ENCODE data around the gene NTM.

The NTM gene

GRCh38 chr11:131770801-131771200 lies 400.4 kb downstream of the NTM start:
- Histone ChIP-seq H3K9ac (ENCODE audit: low read length) (no peak overlapping the region), H3K9me3 (ENCODE audit: low read length) (no peaks in the 10 kb centered on the region), H3K4me1 (ENCODE audit: insufficient read depth, low read length) (no peaks in the 10 kb centered on the region), H3K27ac (ENCODE audit: low read depth, low read length) (no peak overlapping the region), H3K27me3 (ENCODE audit: control insufficient read depth in 1 of 2, insufficient read depth in 2 of 2, low read length in 2 of 2) (no peaks in the 10 kb centered on the region), H3K36me3 (ENCODE audit: insufficient read depth, low read length) (no peaks in the 10 kb centered on the region), H3K4me3 (ENCODE audit: low read depth in 1 of 2, low read length in 2 of 2) (no peak overlapping the region)

GRCh38 chr11:131771471-131771870 lies 401.1 kb downstream of the NTM start:
- Histone ChIP-seq H3K36me3 (ENCODE audit: insufficient read depth, low read length) (no peaks in the 10 kb centered on the region), H3K27ac (ENCODE audit: low read depth, low read length) (no peak overlapping the region), H3K27me3 (ENCODE audit: control insufficient read depth in 1 of 2, insufficient read depth in 2 of 2, low read length in 2 of 2) (no peaks in the 10 kb centered on the region), H3K9ac (ENCODE audit: low read length) (no peak overlapping the region), H3K9me3 (ENCODE audit: low read length) (no peaks in the 10 kb centered on the region), H3K4me3 (ENCODE audit: low read depth in 1 of 2, low read length in 2 of 2) (no peak overlapping the region), H3K4me1 (ENCODE audit: insufficient read depth, low read length) (no peaks in the 10 kb centered on the region)

GRCh38 chr11:131773626-131774025 lies 403.2 kb downstream of the NTM start:
- Histone ChIP-seq H3K27me3 (ENCODE audit: control insufficient read depth in 1 of 2, insufficient read depth in 2 of 2, low read length in 2 of 2) (no peaks in the 10 kb centered on the region), H3K9ac (ENCODE audit: low read length) (no peak overlapping the region), H3K4me1 (ENCODE audit: insufficient read depth, low read length) (no peaks in the 10 kb centered on the region), H3K4me3 (ENCODE audit: low read depth in 1 of 2, low read length in 2 of 2) (no peak overlapping the region), H3K9me3 (ENCODE audit: low read length) (no peaks in the 10 kb centered on the region), H3K36me3 (ENCODE audit: insufficient read depth, low read length) (no peaks in the 10 kb centered on the region), H3K27ac (ENCODE audit: low read depth, low read length) (no peak overlapping the region)

GRCh38 chr11:131776211-131776610 lies 405.8 kb downstream of the NTM start:
- Histone ChIP-seq H3K27ac (ENCODE audit: low read depth, low read length) (no peak overlapping the region), H3K36me3 (ENCODE audit: insufficient read depth, low read length) (no peaks in the 10 kb centered on the region), H3K9me3 (ENCODE audit: low read length) (no peaks in the 10 kb centered on the region), H3K9ac (ENCODE audit: low read length) (no peak overlapping the region), H3K4me1 (ENCODE audit: insufficient read depth, low read length) (no peaks in the 10 kb centered on the region), H3K4me3 (ENCODE audit: low read depth in 1 of 2, low read length in 2 of 2) (no peak overlapping the region), H3K27me3 (ENCODE audit: control insufficient read depth in 1 of 2, insufficient read depth in 2 of 2, low read length in 2 of 2) (no peaks in the 10 kb centered on the region)

GRCh38 chr11:131785801-131786200 lies 415.4 kb downstream of the NTM start:
- Histone ChIP-seq H3K9me3 (ENCODE audit: low read length) (no peaks in the 10 kb centered on the region), H3K27me3 (ENCODE audit: control insufficient read depth in 1 of 2, insufficient read depth in 2 of 2, low read length in 2 of 2) (no peaks in the 10 kb centered on the region), H3K36me3 (ENCODE audit: insufficient read depth, low read length) (no peaks in the 10 kb centered on the region), H3K9ac (ENCODE audit: low read length) (no peak overlapping the region), H3K4me1 (ENCODE audit: insufficient read depth, low read length) (no peaks in the 10 kb centered on the region), H3K27ac (ENCODE audit: low read depth, low read length) (no peak overlapping the region), H3K4me3 (ENCODE audit: low read depth in 1 of 2, low read length in 2 of 2) (no peak overlapping the region)

GRCh38 chr11:131787119-131787518 lies 416.7 kb downstream of the NTM start:
- Histone ChIP-seq H3K4me1 (ENCODE audit: insufficient read depth, low read length) (no peaks in the 10 kb centered on the region), H3K4me3 (ENCODE audit: low read depth in 1 of 2, low read length in 2 of 2) (no peak overlapping the region), H3K27me3 (ENCODE audit: control insufficient read depth in 1 of 2, insufficient read depth in 2 of 2, low read length in 2 of 2) (no peaks in the 10 kb centered on the region), H3K27ac (ENCODE audit: low read depth, low read length) (no peak overlapping the region), H3K9ac (ENCODE audit: low read length) (no peak overlapping the region), H3K36me3 (ENCODE audit: insufficient read depth, low read length) (no peaks in the 10 kb centered on the region), H3K9me3 (ENCODE audit: low read length) (no peaks in the 10 kb centered on the region)

- H3K4me3 ChIP-seq (ENCODE audit: low read depth in 1 of 2, low read length in 2 of 2), result no peak overlapping the region
- H3K4me1 ChIP-seq (ENCODE audit: insufficient read depth, low read length), result no peaks in the 10 kb centered on the region
- no peaks in the 10 kb centered on the region for H3K36me3 ChIP-seq (ENCODE audit: insufficient read depth, low read length)
- no peak overlapping the region for H3K9ac ChIP-seq (ENCODE audit: low read length)
- H3K27ac ChIP-seq (ENCODE audit: low read depth, low read length), result no peak overlapping the region
- no peaks in the 10 kb centered on the region for H3K27me3 ChIP-seq (ENCODE audit: control insufficient read depth in 1 of 2, insufficient read depth in 2 of 2, low read length in 2 of 2)
- H3K9me3 ChIP-seq (ENCODE audit: low read length), result no peaks in the 10 kb centered on the region
These were observed 420.2 kb downstream of the NTM start for GRCh38 chr11:131790586-131790985.

- Histone ChIP-seq H3K36me3 (ENCODE audit: insufficient read depth, low read length) (no peaks in the 10 kb centered on the region), H3K27ac (ENCODE audit: low read depth, low read length) (no peak overlapping the region), H3K4me1 (ENCODE audit: insufficient read depth, low read length) (no peaks in the 10 kb centered on the region), H3K9ac (ENCODE audit: low read length) (no peak overlapping the region), H3K4me3 (ENCODE audit: low read depth in 1 of 2, low read length in 2 of 2) (no peak overlapping the region), H3K9me3 (ENCODE audit: low read length) (no peaks in the 10 kb centered on the region), H3K27me3 (ENCODE audit: control insufficient read depth in 1 of 2, insufficient read depth in 2 of 2, low read length in 2 of 2) (no peaks in the 10 kb centered on the region)
These were observed 421.8 kb downstream of the NTM start for GRCh38 chr11:131792243-131792642.

GRCh38 chr11:131796089-131796488 lies 425.7 kb downstream of the NTM start:
- Histone ChIP-seq H3K4me1 (ENCODE audit: insufficient read depth, low read length) (no peaks in the 10 kb centered on the region), H3K27me3 (ENCODE audit: control insufficient read depth in 1 of 2, insufficient read depth in 2 of 2, low read length in 2 of 2) (no peaks in the 10 kb centered on the region), H3K4me3 (ENCODE audit: low read depth in 1 of 2, low read length in 2 of 2) (no peak overlapping the region), H3K9me3 (ENCODE audit: low read length) (no peaks in the 10 kb centered on the region), H3K9ac (ENCODE audit: low read length) (no peak overlapping the region), H3K27ac (ENCODE audit: low read depth, low read length) (no peak overlapping the region), H3K36me3 (ENCODE audit: insufficient read depth, low read length) (no peaks in the 10 kb centered on the region)

- Histone ChIP-seq H3K27me3 (ENCODE audit: control insufficient read depth in 1 of 2, insufficient read depth in 2 of 2, low read length in 2 of 2) (no peaks in the 10 kb centered on the region), H3K9ac (ENCODE audit: low read length) (no peak overlapping the region), H3K4me1 (ENCODE audit: insufficient read depth, low read length) (no peaks in the 10 kb centered on the region), H3K36me3 (ENCODE audit: insufficient read depth, low read length) (no peaks in the 10 kb centered on the region), H3K27ac (ENCODE audit: low read depth, low read length) (no peak overlapping the region), H3K9me3 (ENCODE audit: low read length) (no peaks in the 10 kb centered on the region), H3K4me3 (ENCODE audit: low read depth in 1 of 2, low read length in 2 of 2) (no peak overlapping the region)
These were observed 426.1 kb downstream of the NTM start for GRCh38 chr11:131796541-131796940.

GRCh38 chr11:131800452-131800851 lies 430.0 kb downstream of the NTM start:
- no peak overlapping the region for H3K9ac ChIP-seq (ENCODE audit: low read length)
- H3K27ac ChIP-seq (ENCODE audit: low read depth, low read length), result no peak overlapping the region
- no peaks in the 10 kb centered on the region for H3K4me1 ChIP-seq (ENCODE audit: insufficient read depth, low read length)
- H3K9me3 ChIP-seq (ENCODE audit: low read length), result no peaks in the 10 kb centered on the region
- no peak overlapping the region for H3K4me3 ChIP-seq (ENCODE audit: low read depth in 1 of 2, low read length in 2 of 2)
- H3K27me3 ChIP-seq (ENCODE audit: control insufficient read depth in 1 of 2, insufficient read depth in 2 of 2, low read length in 2 of 2), result no peaks in the 10 kb centered on the region
- H3K36me3 ChIP-seq (ENCODE audit: insufficient read depth, low read length), result no peaks in the 10 kb centered on the region

- H3K4me1 ChIP-seq (ENCODE audit: insufficient read depth, low read length), result no peaks in the 10 kb centered on the region
- no peak overlapping the region for H3K9ac ChIP-seq (ENCODE audit: low read length)
- no peaks in the 10 kb centered on the region for H3K9me3 ChIP-seq (ENCODE audit: low read length)
- no peak overlapping the region for H3K27ac ChIP-seq (ENCODE audit: low read depth, low read length)
- H3K27me3 ChIP-seq (ENCODE audit: control insufficient read depth in 1 of 2, insufficient read depth in 2 of 2, low read length in 2 of 2), result no peaks in the 10 kb centered on the region
- no peak overlapping the region for H3K4me3 ChIP-seq (ENCODE audit: low read depth in 1 of 2, low read length in 2 of 2)
- H3K36me3 ChIP-seq (ENCODE audit: insufficient read depth, low read length), result no peaks in the 10 kb centered on the region
These were observed 432.2 kb downstream of the NTM start for GRCh38 chr11:131802440-131803115.
